HepG2 (cell line): Measurements from ENCODE around the gene ADGRL2. TPM values are rescaled to one million over a fixed set of nuclear protein-coding genes. Genes with fewer than 3 reads are reported as not detected.

ENCODE experiments used
- ATAC-seq: fragments of 200-7000 bp; cut with Tn5 transposase; 3 replicates; pipeline ENCODE4 v1.9.1; 2020; ENCODE audit warnings: mild to moderate bottlenecking, moderate library complexity
- BruUV-seq: library from RNA; stranded (reverse); fragments of 400-500 nt; replicated peaks from 2 replicates; lab custom pipeline; 2021; lab: Mats Ljungman, UMichigan
- CTCF ChIA-PET: fragments of 300-600 bp; formaldehyde crosslinking; extraction: SDS; loops from one replicate; lab custom pipeline; 2021; ENCODE audit warnings: low total read pairs, inconsistent platforms, low intra/inter-chr PET ratio; lab: Yijun Ruan, JAX
- POLR2A ChIA-PET: fragments of 350-600 bp; sonication (Branson Sonifier 250); formaldehyde crosslinking; loops from one replicate; lab custom pipeline; 2020; ENCODE audit warnings: antibody characterized with exemption, inconsistent platforms; lab: Yijun Ruan, JAX
- DNase-seq: peaks from one replicate; pipeline ENCODE4 v3.0.0-alpha.2; 2015; ENCODE audit warnings: low spot score
- FAIRE-seq: peaks from 3 replicates; lab custom pipeline; 2011; peaks lifted over from hg19 to GRCh38; lab: Jason Lieb, UNC
- H2AFZ ChIP-seq: one replicate; pipeline ENCODE4 v1.6.1; 2011; ENCODE audit warnings: low read length, inconsistent platforms
- H3K27ac ChIP-seq: fragments of 300-600 bp; 3 replicates; pipeline ENCODE4 v1.8.0; 2011; ENCODE audit warnings: mixed run types, mild to moderate bottlenecking, mixed read lengths, low read length, inconsistent platforms; ENCODE audit not compliant: insufficient read depth; ENCODE audit errors: extremely low read length
- H3K27me3 ChIP-seq, 2 experiments: fragments of 200-600 bp in 1 of 2; 2 replicates in 1 of 2; 3 replicates in 1 of 2; pipeline versions ENCODE4 v1.6.0 to v1.8.0; 2011; ENCODE audit warnings: low read length in 2 of 2, mild to moderate bottlenecking in 2 of 2, moderate library complexity in 2 of 2, inconsistent platforms in 1 of 2; ENCODE audit not compliant: insufficient read depth in 2 of 2, control insufficient read depth in 1 of 2
- H3K36me3 ChIP-seq, 2 experiments: fragments of 200-600 bp in 1 of 2; replicated peaks in 1 of 2; 2 replicates in 1 of 2; 3 replicates in 1 of 2; pipeline versions ENCODE4 v1.5.1 to v1.8.0; 2011; ENCODE audit warnings: low read length in 2 of 2, inconsistent platforms in 1 of 2; ENCODE audit not compliant: insufficient read depth in 2 of 2, control insufficient read depth in 1 of 2
- H3K4me1 ChIP-seq: 2 replicates; pipeline ENCODE4 v1.5.1; 2012; ENCODE audit warnings: low read length, inconsistent platforms; ENCODE audit not compliant: insufficient read depth
- H3K4me2 ChIP-seq: 2 replicates; pipeline ENCODE4 v1.6.0; 2011; ENCODE audit warnings: low read depth, low read length, inconsistent platforms
- H3K4me3 ChIP-seq, 3 experiments: fragments of 200-600 bp in 1 of 3; sonication (generic), shearing (Covaris generic) in 1 of 3; replicated peaks in 1 of 3; 2 replicates each; pipeline ENCODE4 v1.5.1; 2011 to 2016; ENCODE audit warnings: low read length in 3 of 3, inconsistent platforms in 2 of 3, low read depth in 2 of 3, mild to moderate bottlenecking in 2 of 3, control low read depth in 1 of 3, mixed read lengths in 1 of 3; ENCODE audit not compliant: insufficient read depth in 1 of 3
- H3K79me2 ChIP-seq: one replicate; pipeline ENCODE4 v1.6.1; 2011; ENCODE audit warnings: low read length, inconsistent platforms; ENCODE audit not compliant: insufficient read depth
- H3K9ac ChIP-seq: 2 replicates; pipeline ENCODE4 v1.6.0; 2011; ENCODE audit warnings: mild to moderate bottlenecking, low read depth, low read length, inconsistent platforms; ENCODE audit not compliant: insufficient read depth
- H3K9me3 ChIP-seq: 2 replicates; pipeline ENCODE4 v1.5.1; 2012; ENCODE audit warnings: mild to moderate bottlenecking, low read length
- H4K20me1 ChIP-seq: 2 replicates; pipeline ENCODE4 v1.6.0; 2011; ENCODE audit warnings: inconsistent platforms, mild to moderate bottlenecking, low read length, moderate library complexity; ENCODE audit not compliant: insufficient read depth
- CTCF ChIP-seq: sonication (generic); formaldehyde crosslinking; IDR thresholded peaks from 2 replicates; pipeline ENCODE4 v1.5.0; 2020; ENCODE audit warnings: mild to moderate bottlenecking, missing genetic modification reagents, moderate library complexity
- ELF1 ChIP-seq: sonication (generic); formaldehyde crosslinking; IDR thresholded peaks from 2 replicates; pipeline ENCODE4 v1.4.0; 2020; ENCODE audit warnings: missing genetic modification reagents
- PBX3 ChIP-seq: sonication (generic); formaldehyde crosslinking; IDR thresholded peaks from 2 replicates; pipeline ENCODE4 v1.8.1; 2023; ENCODE audit warnings: missing genetic modification reagents, inconsistent platforms, borderline replicate concordance
- STAG1 ChIP-seq: sonication (generic); formaldehyde crosslinking; IDR thresholded peaks from 2 replicates; pipeline ENCODE4 v1.4.0; 2020; ENCODE audit warnings: missing genetic modification reagents
- WGBS: methylation state at CpG from one replicate; pipeline ENCODE4 v1.1.6; 2017; ENCODE audit warnings: low lambda C conversion rate; 5-methylcytosine and 5-hydroxymethylcytosine counted together
- in situ Hi-C: cut with HindIII; loops from 2 replicates; pipeline ENCODE4 v1.10.0; 2017; ENCODE audit warnings: low pct_unique_long_range_greater_than_20kb; ENCODE audit not compliant: extremely low pct_ligation_motif_present
- intact Hi-C: fragments of 100-400 bp; cut with micrococcal nuclease; formaldehyde crosslinking; loops from one replicate; pipeline ENCODE4 v1.10.0; 2022; ENCODE audit not compliant: unreplicated experiment
- polyA plus RNA-seq, 8 experiments: library from polyadenylated mRNA; depleted of rRNA in 3 of 8; stranded (reverse) in 7 of 8; unstranded in 1 of 8; fragments of >200 nt; fragmentation: Illumina TruSeq in 4 of 8; extraction: Trizol in 4 of 8; gene quantifications; 2 replicates each; pipeline versions ENCODE4 v1.2.1 to v1.2.3, GENCODE V29; 2011 to 2016; ENCODE audit warnings: low read depth in 4 of 8, missing spikeins in 1 of 8, mixed read lengths in 1 of 8; ENCODE audit not compliant: insufficient read depth in 1 of 8
- total RNA-seq, 5 experiments: library from RNA; depleted of rRNA; stranded (reverse); fragments of >200 nt; fragmentation: Illumina TruSeq; extraction: Trizol; gene quantifications; 2 replicates each; pipeline ENCODE4 v1.2.3, GENCODE V29; 2016; ENCODE audit warnings: low read depth in 1 of 5

Gene ADGRL2
- total and polyA plus RNA-seq, 2 of the 13 experiments (the other 11 are each of a cell fraction or from before 2014, with no cell fraction given) = 15.3 to 31.6 TPM

GRCh38 chr1:82013702-82014101 lies 213.0 kb downstream of the ADGRL2 start (continued):
- TF ChIP-seq PBX3 (CRISPR knock-in tag) = no peak

- BruUV-seq = no TSS peak
- in situ Hi-C loops = no loop called here
- Histone ChIP-seq H3K4me1 (no peaks in the 10 kb centered on the region), H3K27ac (no peak overlapping the region), H3K36me3 (no peaks in the 10 kb centered on the region), H3K4me3 (no peak overlapping the region), H2AFZ (no peak overlapping the region), H3K4me2 (no peak overlapping the region), H3K9ac (no peak overlapping the region), H4K20me1 (no peaks in the 10 kb centered on the region), H3K27me3 (no peaks in the 10 kb centered on the region), H3K79me2 (no peaks in the 10 kb centered on the region), H3K9me3 (peaks cover 61% of the 10 kb centered on the region)
- POLR2A ChIA-PET = no interaction called here
- CTCF ChIA-PET = no interaction called here
- DNase-seq = no peak
- WGBS = 2% methylated on average over 6 of the region's 6 CpGs
- no peak for ATAC-seq
- TF ChIP-seq ELF1 (CRISPR knock-in tag) (no peak), STAG1 (CRISPR knock-in tag) (peak; percentile 29; the same call in 1 of the 2 replicates), CTCF (CRISPR knock-in tag) (peak; percentile 20; the same call in 1 of the 2 replicates)
- intact Hi-C loops = no loop called here
- FAIRE-seq = no peak
Measured at GRCh38 chr1:82015444-82015843, 214.7 kb downstream of the ADGRL2 start.
